Vein endothelial cell (primary cell): ENCODE measurements around the gene UBAP2L. TPM values are rescaled to one million over a fixed set of nuclear protein-coding genes. Genes with fewer than 3 reads are reported as not detected.

Experiments used
- small RNA-seq: library from RNA; depleted of rRNA; stranded (forward); fragments of <200 nt; gene quantifications from one replicate; pipeline ENCODE3, GENCODE V24; 2012
- total RNA-seq: library from RNA; depleted of rRNA; stranded (reverse); fragments of >200 nt; gene quantifications from 2 replicates; pipeline ENCODE4 v1.2.3, GENCODE V29; 2012

The UBAP2L gene
- total RNA-seq, result 129 and 154 TPM in 2 replicates

GRCh38 chr1:154220071-154220969 lies at the start of gene UBAP2L:
Gene UBAP2L, plus strand, starts transcription at chr1:154220955. Its CDS starts 4,169 bp downstream, at chr1:154225124.

GRCh38 chr1:154191990-154192461 lies 28.7 kb upstream of the UBAP2L start, which contains the start of gene TPM3:
Gene TPM3, minus strand, starts transcription at chr1:154192100. Its CDS starts 82 bp downstream, at chr1:154192018.

GRCh38 chr1:154206196-154206595 lies 14.6 kb upstream of the UBAP2L start, which contains the start of gene CFAP141:
Gene CFAP141, minus strand, starts transcription at chr1:154206333. Its CDS starts 26 bp downstream, at chr1:154206307.

GRCh38 chr1:154272217-154272998 lies 51.7 kb downstream of the UBAP2L start, which contains the start of gene HAX1:
Gene HAX1, plus strand, starts transcription at chr1:154272629. Its CDS starts 95 bp downstream, at chr1:154272724.

Small RNAs within 50 kb of the gene (small RNA-seq; reads per million reads assigned to genes)
- gene MIR190B (1.2 reads per million, percentile 66 among the genes with 10 or more reads in this experiment), gene RF00273 (not detected), gene RNU6-121P (not detected), gene RNU6-239P (not detected), gene SNORA58B (not detected)

Other genes with a start within 250 kb of the UBAP2L start
- gene JTB, start 243.3 kb upstream of the UBAP2L start, total RNA-seq, result 114 and 132 TPM in 2 replicates
- gene RAB13, start 234.6 kb upstream of the UBAP2L start, total RNA-seq, result 61.6 and 63.0 TPM in 2 replicates
- gene RPS27, start 230.2 kb upstream of the UBAP2L start, total RNA-seq, result 882 and 1,570 TPM in 2 replicates
- under 0.01 and 0.10 TPM in 2 replicates for gene NUP210L, start 65.9 kb upstream of the UBAP2L start, total RNA-seq
- gene TPM3, start 28.9 kb upstream of the UBAP2L start, total RNA-seq, result 741 and 1,680 TPM in 2 replicates
- gene CFAP141, start 14.6 kb upstream of the UBAP2L start, total RNA-seq, result not detected in 2 replicates
- gene HAX1, start 51.7 kb downstream of the UBAP2L start, total RNA-seq, result 116 and 120 TPM in 2 replicates
- 0.65 TPM in 1 of 2 replicates, not detected in the other for gene AQP10, start 100.1 kb downstream of the UBAP2L start, total RNA-seq
- 82.0 and 84.5 TPM in 2 replicates for gene ATP8B2, start 104.6 kb downstream of the UBAP2L start, total RNA-seq
- 6.9 and 8.5 TPM in 2 replicates for gene IL6R, start 184.4 kb downstream of the UBAP2L start, total RNA-seq